Stimulated activated CD8-positive, alpha-beta memory T cell treated with anti-CD3 and anti-CD28 coated beads, Interleukin-7, amount 100 ng/mL, for 24 hours (primary cell): ENCODE results near the gene SLFN13.
"Not testable (repeated sequence)": the region's sequence is repeated elsewhere in the genome, so short reads cannot be mapped to it uniquely, and the experiment has no call there.

Experiments
- DNase-seq: peaks from one replicate; pipeline ENCODE4 v3.0.0-alpha.2; 2020; ENCODE audit warnings: low read depth

The SLFN13 gene

GRCh38 chr17:35433075-35433894 lies 15.3 kb downstream of the SLFN13 start:
- DNase-seq = no peak

- no peak for DNase-seq
Measured at GRCh38 chr17:35432176-35433074, 16.1 kb downstream of the SLFN13 start, which contains the start of gene SLFN12. SLFN12 (minus strand) TSS chr17:35432500; CDS start chr17:35423028, 9,472 bp downstream.

GRCh38 chr17:35429702-35430101 lies 18.9 kb downstream of the SLFN13 start:
- no peak for DNase-seq

GRCh38 chr17:35428229-35428628 lies 20.3 kb downstream of the SLFN13 start:
- no peak for DNase-seq

- no peak for DNase-seq
Measured at GRCh38 chr17:35423761-35424160, 24.8 kb downstream of the SLFN13 start.

- DNase-seq = not testable (repeated sequence)
Measured at GRCh38 chr17:35421069-35421468, 27.5 kb downstream of the SLFN13 start.

- DNase-seq = no peak
Measured at GRCh38 chr17:35416659-35417058, 31.9 kb downstream of the SLFN13 start.

GRCh38 chr17:35414707-35415106 lies 33.9 kb downstream of the SLFN13 start:
- DNase-seq = not testable (repeated sequence)

GRCh38 chr17:35414247-35414646 lies 34.3 kb downstream of the SLFN13 start:
- no peak for DNase-seq

- no peak for DNase-seq
Measured at GRCh38 chr17:35407531-35407930, 41.0 kb downstream of the SLFN13 start.

- DNase-seq = no peak
Measured at GRCh38 chr17:35406568-35406967, 42.0 kb downstream of the SLFN13 start.

- no peak for DNase-seq
Measured at GRCh38 chr17:35404360-35404759, 44.2 kb downstream of the SLFN13 start.

- DNase-seq = not testable (repeated sequence)
Measured at GRCh38 chr17:35393783-35394182, 54.8 kb downstream of the SLFN13 start.

- no peak for DNase-seq
Measured at GRCh38 chr17:35390663-35391062, 57.9 kb downstream of the SLFN13 start.

GRCh38 chr17:35390156-35390555 lies 58.4 kb downstream of the SLFN13 start:
- DNase-seq = no peak

- DNase-seq = no peak
Measured at GRCh38 chr17:35387496-35387895, 61.1 kb downstream of the SLFN13 start.
